HepG2 (cell line): ENCODE measurements around the gene ORM1. TPM values are rescaled to one million over a fixed set of nuclear protein-coding genes. Genes with fewer than 3 reads are reported as not detected.

ENCODE experiments used
- ATAC-seq: fragments of 200-7000 bp; cut with Tn5 transposase; 3 replicates; pipeline ENCODE4 v1.9.1; 2020; ENCODE audit warnings: mild to moderate bottlenecking, moderate library complexity
- BruUV-seq: library from RNA; stranded (reverse); fragments of 400-500 nt; replicated peaks from 2 replicates; lab custom pipeline; 2021; lab: Mats Ljungman, UMichigan
- CTCF ChIA-PET: fragments of 300-600 bp; formaldehyde crosslinking; extraction: SDS; loops from one replicate; lab custom pipeline; 2021; ENCODE audit warnings: low total read pairs, inconsistent platforms, low intra/inter-chr PET ratio; lab: Yijun Ruan, JAX
- POLR2A ChIA-PET: fragments of 350-600 bp; sonication (Branson Sonifier 250); formaldehyde crosslinking; loops from one replicate; lab custom pipeline; 2020; ENCODE audit warnings: antibody characterized with exemption, inconsistent platforms; lab: Yijun Ruan, JAX
- DNase-seq: peaks from one replicate; pipeline ENCODE4 v3.0.0-alpha.2; 2015; ENCODE audit warnings: low spot score
- FAIRE-seq: peaks from 3 replicates; lab custom pipeline; 2011; peaks lifted over from hg19 to GRCh38; lab: Jason Lieb, UNC
- H2AFZ ChIP-seq: one replicate; pipeline ENCODE4 v1.6.1; 2011; ENCODE audit warnings: low read length, inconsistent platforms
- H3K27ac ChIP-seq: fragments of 300-600 bp; 3 replicates; pipeline ENCODE4 v1.8.0; 2011; ENCODE audit warnings: mixed run types, mild to moderate bottlenecking, mixed read lengths, low read length, inconsistent platforms; ENCODE audit not compliant: insufficient read depth; ENCODE audit errors: extremely low read length
- H3K27me3 ChIP-seq, 2 experiments: fragments of 200-600 bp in 1 of 2; 2 replicates in 1 of 2; 3 replicates in 1 of 2; pipeline versions ENCODE4 v1.6.0 to v1.8.0; 2011; ENCODE audit warnings: low read length in 2 of 2, mild to moderate bottlenecking in 2 of 2, moderate library complexity in 2 of 2, inconsistent platforms in 1 of 2; ENCODE audit not compliant: insufficient read depth in 2 of 2, control insufficient read depth in 1 of 2
- H3K36me3 ChIP-seq, 2 experiments: fragments of 200-600 bp in 1 of 2; replicated peaks in 1 of 2; 2 replicates in 1 of 2; 3 replicates in 1 of 2; pipeline versions ENCODE4 v1.5.1 to v1.8.0; 2011; ENCODE audit warnings: low read length in 2 of 2, inconsistent platforms in 1 of 2; ENCODE audit not compliant: insufficient read depth in 2 of 2, control insufficient read depth in 1 of 2
- H3K4me1 ChIP-seq: 2 replicates; pipeline ENCODE4 v1.5.1; 2012; ENCODE audit warnings: low read length, inconsistent platforms; ENCODE audit not compliant: insufficient read depth
- H3K4me2 ChIP-seq: 2 replicates; pipeline ENCODE4 v1.6.0; 2011; ENCODE audit warnings: low read depth, low read length, inconsistent platforms
- H3K4me3 ChIP-seq, 3 experiments: fragments of 200-600 bp in 1 of 3; sonication (generic), shearing (Covaris generic) in 1 of 3; replicated peaks in 1 of 3; 2 replicates each; pipeline ENCODE4 v1.5.1; 2011 to 2016; ENCODE audit warnings: low read length in 3 of 3, inconsistent platforms in 2 of 3, low read depth in 2 of 3, mild to moderate bottlenecking in 2 of 3, control low read depth in 1 of 3, mixed read lengths in 1 of 3; ENCODE audit not compliant: insufficient read depth in 1 of 3
- H3K79me2 ChIP-seq: one replicate; pipeline ENCODE4 v1.6.1; 2011; ENCODE audit warnings: low read length, inconsistent platforms; ENCODE audit not compliant: insufficient read depth
- H3K9ac ChIP-seq: 2 replicates; pipeline ENCODE4 v1.6.0; 2011; ENCODE audit warnings: mild to moderate bottlenecking, low read depth, low read length, inconsistent platforms; ENCODE audit not compliant: insufficient read depth
- H3K9me3 ChIP-seq: 2 replicates; pipeline ENCODE4 v1.5.1; 2012; ENCODE audit warnings: mild to moderate bottlenecking, low read length
- H4K20me1 ChIP-seq: 2 replicates; pipeline ENCODE4 v1.6.0; 2011; ENCODE audit warnings: inconsistent platforms, mild to moderate bottlenecking, low read length, moderate library complexity; ENCODE audit not compliant: insufficient read depth
- AFF4 ChIP-seq: sonication (generic); formaldehyde crosslinking; IDR thresholded peaks from 2 replicates; pipeline ENCODE4 v1.4.0; 2020; ENCODE audit warnings: missing genetic modification reagents
- BRD4 ChIP-seq: sonication (generic); formaldehyde crosslinking; IDR thresholded peaks from 2 replicates; pipeline ENCODE4 v1.4.0; 2020; ENCODE audit warnings: missing genetic modification reagents
- KDM3A ChIP-seq: IDR thresholded peaks from 2 replicates; pipeline ENCODE4 v1.6.1; 2018; ENCODE audit warnings: low read depth, missing compliant biosample characterization
- LBX2 ChIP-seq: sonication (generic); formaldehyde crosslinking; IDR thresholded peaks from 2 replicates; pipeline ENCODE4 v1.5.0; 2020; ENCODE audit warnings: missing genetic modification reagents, mild to moderate bottlenecking, borderline replicate concordance
- ZEB1 ChIP-seq: IDR thresholded peaks from 2 replicates; pipeline ENCODE4 v1.6.1; 2012; ENCODE audit warnings: mild to moderate bottlenecking, low read depth, inconsistent platforms; ENCODE audit not compliant: insufficient replicate concordance
- ZNF12 ChIP-seq: sonication (generic); formaldehyde crosslinking; IDR thresholded peaks from 2 replicates; pipeline ENCODE4 v1.5.0; 2020; ENCODE audit warnings: missing genetic modification reagents
- ZNF816 ChIP-seq: sonication (generic); formaldehyde crosslinking; IDR thresholded peaks from 2 replicates; pipeline ENCODE4 v1.8.0; 2022; ENCODE audit warnings: missing genetic modification reagents, mild to moderate bottlenecking, borderline replicate concordance
- ZNF841 ChIP-seq: sonication (generic); formaldehyde crosslinking; IDR thresholded peaks from 2 replicates; pipeline ENCODE4 v1.8.1; 2023; ENCODE audit warnings: missing genetic modification reagents, borderline replicate concordance
- ZSCAN22 ChIP-seq: sonication (generic); formaldehyde crosslinking; IDR thresholded peaks from 2 replicates; pipeline ENCODE4 v1.4.0; 2020; ENCODE audit warnings: mild to moderate bottlenecking, missing genetic modification reagents
- WGBS: methylation state at CpG from one replicate; pipeline ENCODE4 v1.1.6; 2017; ENCODE audit warnings: low lambda C conversion rate; 5-methylcytosine and 5-hydroxymethylcytosine counted together
- in situ Hi-C: cut with HindIII; loops from 2 replicates; pipeline ENCODE4 v1.10.0; 2017; ENCODE audit warnings: low pct_unique_long_range_greater_than_20kb; ENCODE audit not compliant: extremely low pct_ligation_motif_present
- intact Hi-C: fragments of 100-400 bp; cut with micrococcal nuclease; formaldehyde crosslinking; loops from one replicate; pipeline ENCODE4 v1.10.0; 2022; ENCODE audit not compliant: unreplicated experiment
- polyA plus RNA-seq, 8 experiments: library from polyadenylated mRNA; depleted of rRNA in 3 of 8; stranded (reverse) in 7 of 8; unstranded in 1 of 8; fragments of >200 nt; fragmentation: Illumina TruSeq in 4 of 8; extraction: Trizol in 4 of 8; gene quantifications; 2 replicates each; pipeline versions ENCODE4 v1.2.1 to v1.2.3, GENCODE V29; 2011 to 2016; ENCODE audit warnings: low read depth in 4 of 8, missing spikeins in 1 of 8, mixed read lengths in 1 of 8; ENCODE audit not compliant: insufficient read depth in 1 of 8
- total RNA-seq, 5 experiments: library from RNA; depleted of rRNA; stranded (reverse); fragments of >200 nt; fragmentation: Illumina TruSeq; extraction: Trizol; gene quantifications; 2 replicates each; pipeline ENCODE4 v1.2.3, GENCODE V29; 2016; ENCODE audit warnings: low read depth in 1 of 5

ORM1 gene
- total and polyA plus RNA-seq, 2 of the 13 experiments (the other 11 are each of a cell fraction or from before 2014, with no cell fraction given): 699 to 1,180 TPM

GRCh38 chr9:114296338-114296737 lies 26.6 kb upstream of the ORM1 start:
- H3K9ac ChIP-seq: no peak overlapping the region
- CTCF ChIA-PET: no interaction called here
- DNase-seq (no peak), FAIRE-seq (no peak), ATAC-seq (no peak)
- no peak overlapping the region for H3K4me2 ChIP-seq
- in situ Hi-C loops (no loop called here), intact Hi-C loops (no loop called here)
- no peak for TF ChIP-seq ZNF841 (CRISPR knock-in tag)
- no peak for TF ChIP-seq BRD4 (CRISPR knock-in tag)
- no peak for TF ChIP-seq ZNF816
- no peak for TF ChIP-seq LBX2 (CRISPR knock-in tag)
- no peak for TF ChIP-seq KDM3A
- TF ChIP-seq ZSCAN22 (CRISPR knock-in tag): no peak
- TF ChIP-seq ZEB1: no peak
- no peak for TF ChIP-seq ZNF12
- no peak for TF ChIP-seq AFF4
- no peaks in the 10 kb centered on the region for H3K4me1 ChIP-seq
- H3K79me2 ChIP-seq: no peaks in the 10 kb centered on the region
- no peaks in the 10 kb centered on the region for H4K20me1 ChIP-seq
- H3K36me3 ChIP-seq: peaks cover 30 to 90% of the 10 kb centered on the region in 2 experiments
- BruUV-seq: no TSS peak
- POLR2A ChIA-PET: no interaction called here
- no peak overlapping the region for H3K4me3 ChIP-seq
- 96% methylated on average over 1 of the region's 1 CpG for WGBS
- no peak overlapping the region for H2AFZ ChIP-seq
- H3K27me3 ChIP-seq: no peaks in the 10 kb centered on the region
- peaks cover 10% of the 10 kb centered on the region for H3K9me3 ChIP-seq
- no peak overlapping the region for H3K27ac ChIP-seq
